T-helper 1 cell treated with Interleukin-12 subunit alpha and Interleukin-12 subunit beta and Interleukin-4 antibody, amounts not matched to agents 30 μg/mL and 1 μg/mL, for 36 hours (primary cell): ENCODE data around the gene TMEM89.
A peak's percentile ranks its signal among the peaks of the same experiment; 100 is the strongest.

Source experiments
- H3K27ac Mint-ChIP-seq: one replicate; pipeline ENCODE4 v1.8.0; 2021; ENCODE audit warnings: mild to moderate bottlenecking, mixed read lengths
- H3K27me3 Mint-ChIP-seq: one replicate; pipeline ENCODE4 v1.8.0; 2021; ENCODE audit warnings: low read depth, mixed read lengths
- H3K36me3 Mint-ChIP-seq: one replicate; pipeline ENCODE4 v1.8.0; 2021; ENCODE audit warnings: low read depth, mixed read lengths
- H3K4me1 Mint-ChIP-seq: one replicate; pipeline ENCODE4 v1.8.0; 2021; ENCODE audit warnings: low read depth, mixed read lengths
- H3K4me3 Mint-ChIP-seq: one replicate; pipeline ENCODE4 v1.8.0; 2021; ENCODE audit warnings: mild to moderate bottlenecking, moderate library complexity, mixed read lengths
- H3K9me3 Mint-ChIP-seq: one replicate; pipeline ENCODE4 v1.8.0; 2021; ENCODE audit warnings: mixed read lengths

Gene TMEM89

DNA sequence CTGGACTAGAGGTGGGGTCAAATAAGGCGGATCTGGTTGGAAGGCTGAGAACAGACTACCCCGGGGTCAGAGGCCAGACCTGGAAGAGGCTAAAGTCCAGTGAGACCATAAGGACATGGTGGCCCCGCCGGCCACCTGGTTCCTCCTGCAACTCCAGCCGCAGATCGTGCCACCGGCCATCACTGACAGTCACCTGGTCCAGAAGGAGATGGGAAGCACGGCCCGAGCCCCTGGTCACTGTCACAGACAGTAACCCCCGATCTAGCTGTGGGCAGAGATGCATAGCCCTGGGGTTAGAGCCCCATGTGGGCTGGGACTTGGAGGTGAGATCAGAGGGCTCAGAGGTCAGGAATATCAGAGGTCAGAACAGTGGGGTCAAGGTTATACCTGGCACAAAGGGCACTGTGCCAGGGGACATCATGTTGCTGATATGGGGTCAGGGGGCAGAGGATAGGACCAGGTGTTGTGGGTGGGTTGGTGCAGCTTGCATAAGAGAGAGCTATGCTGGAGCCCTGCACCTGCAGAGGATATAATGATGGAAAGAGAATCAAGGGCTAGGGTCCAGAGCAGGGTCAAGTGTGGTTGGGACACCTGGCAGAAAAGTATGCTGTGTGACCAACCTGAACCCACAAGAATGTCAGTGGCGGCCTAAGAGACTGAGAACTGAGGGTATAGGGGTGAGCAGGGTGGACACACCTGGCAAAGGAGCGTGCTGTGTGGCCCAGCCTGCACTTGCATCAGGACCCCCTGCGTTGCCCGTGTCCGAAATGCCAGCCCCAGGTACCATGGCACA lies 31.6 kb upstream of the TMEM89 start:
- Mint-ChIP-seq H3K4me3 (no peak overlapping the region), H3K36me3 (no peaks in the 10 kb centered on the region), H3K27me3 (no peaks in the 10 kb centered on the region), H3K4me1 (peaks cover 6% of the 10 kb centered on the region), H3K27ac (no peak overlapping the region), H3K9me3 (no peaks in the 10 kb centered on the region)

DNA sequence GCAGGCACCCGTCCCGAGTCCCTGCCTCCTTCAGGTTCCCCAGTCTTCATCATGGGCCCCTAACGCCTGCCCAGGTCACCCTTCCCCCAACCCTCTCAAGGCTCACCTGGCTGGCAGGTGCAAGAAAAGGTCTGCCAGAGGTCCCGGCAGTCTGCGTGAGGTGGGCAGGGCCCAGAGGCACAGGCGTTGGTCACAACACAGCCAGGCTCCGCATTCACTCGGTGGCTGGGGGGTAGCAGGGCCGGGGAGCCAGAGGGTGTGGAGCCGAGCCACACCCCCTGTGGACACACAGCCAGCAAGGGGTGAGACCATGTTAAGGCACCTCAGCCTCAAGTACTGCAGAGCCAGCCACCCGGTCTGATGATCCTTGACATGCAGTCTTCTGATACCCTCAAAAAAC lies 30.2 kb upstream of the TMEM89 start:
- no peak overlapping the region for H3K4me3 Mint-ChIP-seq
- no peaks in the 10 kb centered on the region for H3K27me3 Mint-ChIP-seq
- H3K36me3 Mint-ChIP-seq: no peaks in the 10 kb centered on the region
- H3K9me3 Mint-ChIP-seq: no peaks in the 10 kb centered on the region
- peaks cover 6% of the 10 kb centered on the region for H3K4me1 Mint-ChIP-seq
- no peak overlapping the region for H3K27ac Mint-ChIP-seq

DNA sequence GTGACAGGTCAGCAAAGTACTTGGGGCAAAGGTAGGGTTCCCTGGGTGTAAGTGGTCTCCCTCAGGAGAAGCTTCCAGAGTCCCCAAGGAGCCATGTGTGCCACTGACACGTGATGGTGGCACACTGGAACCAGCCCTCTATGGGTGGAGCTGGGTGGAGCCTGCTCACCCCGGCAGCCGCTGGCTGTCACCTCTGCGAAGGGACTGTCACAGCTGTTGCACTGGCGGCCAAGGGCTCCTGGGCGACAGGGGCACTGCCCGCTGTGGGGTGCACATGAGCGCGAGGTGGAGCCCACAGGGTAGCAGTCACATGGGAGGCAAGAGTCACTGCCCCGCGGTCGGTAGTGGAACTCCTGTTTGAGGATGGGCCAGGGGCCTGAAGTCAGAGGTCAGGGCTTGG lies 29.2 kb upstream of the TMEM89 start:
- peaks cover 4% of the 10 kb centered on the region for H3K4me1 Mint-ChIP-seq
- H3K27ac Mint-ChIP-seq: no peak overlapping the region
- no peaks in the 10 kb centered on the region for H3K36me3 Mint-ChIP-seq
- H3K4me3 Mint-ChIP-seq: no peak overlapping the region
- H3K27me3 Mint-ChIP-seq: no peaks in the 10 kb centered on the region
- H3K9me3 Mint-ChIP-seq: no peaks in the 10 kb centered on the region

DNA sequence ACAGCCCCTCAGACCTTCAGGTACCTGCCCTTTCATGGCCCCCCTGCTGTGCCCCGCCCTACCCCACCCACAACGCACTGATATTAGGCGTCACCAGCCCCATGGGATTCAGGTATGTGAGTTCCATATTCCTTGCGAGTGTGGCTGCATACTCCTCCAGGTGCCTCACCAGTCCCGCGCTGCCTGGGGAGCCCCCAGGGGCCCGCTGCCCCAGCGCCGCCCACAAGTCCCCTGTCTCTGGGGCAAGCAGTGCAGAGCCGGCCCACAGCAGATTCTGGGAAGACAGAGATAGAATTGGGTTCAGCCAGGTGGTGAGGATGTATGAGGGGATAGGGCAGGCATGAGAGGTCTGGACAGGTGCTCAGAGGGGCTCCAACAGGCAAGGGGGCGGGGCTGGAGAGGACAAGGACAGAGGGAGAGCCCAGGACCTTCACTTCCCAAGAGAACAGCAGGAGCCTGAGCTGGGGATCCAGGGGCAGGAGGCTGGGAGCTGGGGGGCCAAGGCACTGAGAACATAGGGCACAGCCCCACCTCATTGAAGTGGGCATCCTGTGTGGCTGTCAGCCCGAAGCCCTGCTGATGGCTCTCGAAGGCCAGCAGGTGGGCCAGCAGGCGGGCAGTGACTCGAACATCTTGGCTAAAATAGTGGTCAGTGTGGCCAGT lies 26.8 kb upstream of the TMEM89 start:
- H3K4me3 Mint-ChIP-seq: no peak overlapping the region
- H3K27me3 Mint-ChIP-seq: no peaks in the 10 kb centered on the region
- H3K4me1 Mint-ChIP-seq: no peaks in the 10 kb centered on the region
- H3K9me3 Mint-ChIP-seq: no peaks in the 10 kb centered on the region
- no peaks in the 10 kb centered on the region for H3K36me3 Mint-ChIP-seq
- no peak overlapping the region for H3K27ac Mint-ChIP-seq

DNA sequence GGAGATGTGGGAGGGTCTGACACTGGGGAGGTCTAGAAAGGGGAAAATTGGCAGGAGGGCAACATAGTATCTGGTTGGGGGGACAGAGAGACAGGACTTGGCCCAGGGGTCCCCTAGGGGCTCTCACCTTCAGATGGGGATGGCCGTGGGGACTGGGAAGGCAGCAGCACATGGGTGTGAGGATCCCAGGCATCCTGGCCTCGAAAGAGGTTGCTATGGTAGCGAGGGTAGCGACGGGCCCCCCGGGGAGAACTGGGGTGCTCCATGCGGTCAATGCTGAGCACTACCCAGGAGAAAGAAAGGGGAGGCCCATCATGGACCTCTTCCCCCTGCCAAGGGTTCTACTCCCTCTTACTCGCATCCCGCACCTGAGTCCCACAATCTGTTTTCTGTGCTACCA lies 26.1 kb upstream of the TMEM89 start:
- Mint-ChIP-seq H3K4me3 (no peak overlapping the region), H3K4me1 (no peaks in the 10 kb centered on the region), H3K27ac (no peak overlapping the region), H3K36me3 (no peaks in the 10 kb centered on the region), H3K9me3 (no peaks in the 10 kb centered on the region), H3K27me3 (no peaks in the 10 kb centered on the region)

DNA sequence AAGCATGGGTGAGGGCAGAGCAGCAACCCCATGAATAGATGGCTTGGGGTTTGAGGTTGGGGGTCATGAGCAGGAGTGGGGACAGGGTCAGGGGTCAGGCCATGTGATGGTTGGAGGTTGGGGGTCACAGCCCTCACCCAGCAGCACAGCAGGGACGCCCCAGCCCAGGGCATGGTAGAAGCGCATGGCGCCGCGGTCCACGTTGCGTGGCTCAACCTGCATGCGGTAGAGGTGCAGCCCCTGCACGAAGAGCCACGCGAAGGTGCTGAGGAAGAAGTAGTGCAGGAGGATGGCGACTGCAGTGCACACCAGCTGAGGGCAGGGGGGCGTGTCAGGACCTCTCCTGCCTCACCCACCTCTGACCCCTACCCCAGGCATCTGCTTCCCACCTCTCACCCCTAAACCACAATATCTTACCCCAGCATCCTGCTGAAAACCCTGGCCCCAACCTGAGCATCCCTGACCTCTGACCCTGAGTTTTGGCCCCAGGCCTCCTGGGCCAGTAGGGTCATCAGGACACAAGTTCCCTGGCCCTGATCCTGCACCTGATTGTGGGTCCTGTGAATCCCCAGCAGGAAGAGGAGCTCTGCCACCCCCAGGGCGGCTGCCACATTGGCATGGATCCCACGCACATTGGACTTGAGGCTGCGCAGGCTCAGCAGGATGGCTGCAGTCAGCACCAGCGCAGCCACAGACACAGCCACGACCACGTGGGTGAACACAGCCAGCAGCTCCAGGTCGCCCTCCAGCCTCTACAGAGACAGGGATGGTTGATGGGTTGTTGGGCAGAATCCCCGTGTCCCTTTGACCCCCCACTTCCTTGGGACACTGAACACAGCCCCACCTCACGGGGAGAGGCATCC lies 23.6 kb upstream of the TMEM89 start:
- H3K4me1 Mint-ChIP-seq: no peaks in the 10 kb centered on the region
- H3K4me3 Mint-ChIP-seq: no peak overlapping the region
- H3K27me3 Mint-ChIP-seq: no peaks in the 10 kb centered on the region
- H3K9me3 Mint-ChIP-seq: no peaks in the 10 kb centered on the region
- H3K27ac Mint-ChIP-seq: no peak overlapping the region
- H3K36me3 Mint-ChIP-seq: no peaks in the 10 kb centered on the region

DNA sequence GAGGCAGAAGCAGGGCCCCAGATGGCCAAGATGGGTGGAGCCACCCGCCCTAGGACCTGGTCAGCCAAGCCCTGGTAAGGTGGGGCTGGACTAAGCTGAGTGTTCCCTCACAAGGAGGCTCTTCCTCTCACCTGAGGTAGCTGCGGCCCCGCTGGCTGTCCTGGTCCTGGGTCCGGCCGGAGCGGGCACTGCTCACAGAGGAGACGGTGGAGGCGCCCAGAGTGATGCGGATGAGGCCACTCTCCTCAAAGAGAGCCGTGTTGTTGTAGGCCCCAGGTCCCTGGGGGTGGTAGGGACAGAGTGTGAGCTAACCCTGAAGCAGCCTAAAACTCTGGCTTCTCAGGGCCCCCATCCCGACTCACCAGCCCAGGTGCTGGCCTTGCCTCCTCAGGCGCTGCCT lies 21.0 kb upstream of the TMEM89 start:
- Mint-ChIP-seq H3K27ac (no peak overlapping the region), H3K27me3 (no peaks in the 10 kb centered on the region), H3K9me3 (no peaks in the 10 kb centered on the region), H3K36me3 (no peaks in the 10 kb centered on the region), H3K4me1 (no peaks in the 10 kb centered on the region), H3K4me3 (no peak overlapping the region)

DNA sequence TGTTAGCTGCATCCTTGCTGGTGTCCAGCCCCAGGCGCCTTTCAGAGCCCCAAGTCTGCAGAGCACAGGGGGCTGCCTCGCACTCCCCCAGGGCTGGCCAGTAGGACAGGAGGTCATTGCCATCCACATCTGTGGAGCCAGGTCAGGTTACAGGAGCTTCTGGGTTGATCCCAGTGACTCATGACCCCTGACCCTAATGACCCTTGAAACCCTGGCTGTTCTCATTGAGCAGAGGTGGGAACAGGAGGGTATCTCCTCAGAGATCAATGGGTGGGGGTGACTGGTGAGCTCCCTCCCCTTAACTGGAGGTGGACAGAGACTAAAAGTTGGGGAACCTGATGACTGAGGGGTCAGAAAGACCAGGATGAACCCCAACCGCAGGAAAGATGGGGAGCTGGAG lies 19.8 kb upstream of the TMEM89 start:
- Mint-ChIP-seq H3K4me3 (no peak overlapping the region), H3K36me3 (no peaks in the 10 kb centered on the region), H3K4me1 (no peaks in the 10 kb centered on the region), H3K9me3 (no peaks in the 10 kb centered on the region), H3K27me3 (no peaks in the 10 kb centered on the region), H3K27ac (no peak overlapping the region)

DNA sequence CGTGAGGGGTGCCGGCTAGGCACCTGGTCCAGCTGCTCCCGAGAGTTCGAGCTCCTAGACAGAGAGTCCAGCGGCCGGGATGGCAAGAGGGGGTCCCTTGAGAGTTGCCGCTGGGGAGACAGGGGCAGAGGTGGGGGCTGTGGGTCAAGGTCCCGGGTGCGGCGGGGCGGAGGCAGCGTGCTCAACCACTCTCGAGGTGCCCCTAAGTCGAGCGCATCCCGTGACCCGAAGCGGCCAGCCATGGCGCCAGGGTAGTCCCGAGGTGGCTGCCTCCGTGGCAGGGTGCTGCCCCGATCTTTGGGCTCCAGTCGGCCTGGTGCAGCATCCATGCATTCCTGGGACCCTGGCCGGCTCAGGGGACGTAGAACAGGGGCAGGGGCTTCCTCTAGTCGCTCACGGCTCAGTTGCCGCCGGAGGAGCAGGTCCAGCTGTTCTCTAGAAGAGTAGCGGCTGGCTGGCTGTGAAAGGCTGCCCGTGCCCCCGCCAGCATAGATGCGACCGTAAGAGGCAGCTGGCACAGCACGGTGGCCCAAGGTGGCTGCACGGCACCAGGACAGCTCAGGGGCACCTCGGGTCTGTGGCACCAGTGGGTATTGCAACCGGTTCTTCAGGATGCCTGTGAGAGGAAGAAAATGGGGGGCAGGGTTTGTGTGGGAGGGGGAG lies 18.5 kb upstream of the TMEM89 start:
- Mint-ChIP-seq H3K4me3 (no peak overlapping the region), H3K9me3 (no peaks in the 10 kb centered on the region), H3K27ac (no peak overlapping the region), H3K4me1 (peaks cover 3% of the 10 kb centered on the region), H3K27me3 (no peaks in the 10 kb centered on the region), H3K36me3 (no peaks in the 10 kb centered on the region)

DNA sequence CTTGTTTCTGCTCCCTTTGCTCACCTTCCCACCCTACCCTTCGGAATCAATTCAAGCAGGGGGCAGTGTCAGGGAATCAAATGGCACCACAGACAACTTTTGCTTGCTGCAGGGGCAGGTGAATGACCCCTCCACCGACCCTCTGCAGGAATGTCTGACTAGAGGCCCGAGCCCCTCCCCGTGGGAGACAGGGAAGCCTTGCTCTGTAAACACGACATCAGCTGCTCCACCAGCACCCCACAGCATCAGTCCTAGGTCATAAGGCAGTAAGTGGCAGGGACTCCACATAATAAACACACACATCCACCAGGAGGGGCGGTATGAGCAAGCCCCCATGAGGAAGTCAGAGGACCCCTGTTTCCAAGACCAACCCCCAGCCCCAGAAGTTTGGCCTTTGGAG lies 15.7 kb upstream of the TMEM89 start:
- Mint-ChIP-seq H3K9me3 (no peaks in the 10 kb centered on the region), H3K4me3 (peak overlapping the region; percentile 35)

DNA sequence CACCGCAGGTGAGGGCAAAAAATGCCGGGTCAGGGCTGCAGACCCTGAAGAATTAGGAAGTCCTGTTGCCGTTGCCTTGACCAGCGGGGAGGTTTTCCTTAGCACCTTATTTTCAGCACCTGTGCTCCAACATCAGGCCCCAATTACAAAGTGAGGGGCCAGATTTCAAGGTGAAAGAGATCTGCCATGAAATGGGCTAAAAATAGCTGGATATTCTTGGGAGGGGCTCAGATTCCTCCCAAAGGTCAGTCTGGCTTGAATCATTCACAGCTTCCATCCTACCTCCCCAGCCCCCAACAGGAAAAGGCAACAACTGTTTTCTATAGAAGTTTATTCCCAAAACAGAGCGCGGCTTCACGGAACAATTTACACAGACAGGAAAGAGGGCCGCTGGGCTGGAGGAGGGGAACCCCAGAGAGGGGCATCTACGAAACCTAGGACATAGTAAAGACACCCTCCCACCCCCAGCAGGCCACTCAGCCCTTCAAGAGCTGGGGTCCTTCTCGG lies 14.6 kb upstream of the TMEM89 start:
- Mint-ChIP-seq H3K36me3 (peaks cover 2% of the 10 kb centered on the region), H3K27ac (no peak overlapping the region), H3K27me3 (no peaks in the 10 kb centered on the region), H3K4me1 (peaks cover 12% of the 10 kb centered on the region), H3K9me3 (no peaks in the 10 kb centered on the region), H3K4me3 (peak overlapping the region; percentile 90)

More for the DNA sequence above, 15.7 kb upstream of the TMEM89 start:
- Mint-ChIP-seq H3K27me3 (no peaks in the 10 kb centered on the region), H3K36me3 (peaks cover 2% of the 10 kb centered on the region), H3K4me1 (peaks cover 12% of the 10 kb centered on the region), H3K27ac (no peak overlapping the region)

DNA sequence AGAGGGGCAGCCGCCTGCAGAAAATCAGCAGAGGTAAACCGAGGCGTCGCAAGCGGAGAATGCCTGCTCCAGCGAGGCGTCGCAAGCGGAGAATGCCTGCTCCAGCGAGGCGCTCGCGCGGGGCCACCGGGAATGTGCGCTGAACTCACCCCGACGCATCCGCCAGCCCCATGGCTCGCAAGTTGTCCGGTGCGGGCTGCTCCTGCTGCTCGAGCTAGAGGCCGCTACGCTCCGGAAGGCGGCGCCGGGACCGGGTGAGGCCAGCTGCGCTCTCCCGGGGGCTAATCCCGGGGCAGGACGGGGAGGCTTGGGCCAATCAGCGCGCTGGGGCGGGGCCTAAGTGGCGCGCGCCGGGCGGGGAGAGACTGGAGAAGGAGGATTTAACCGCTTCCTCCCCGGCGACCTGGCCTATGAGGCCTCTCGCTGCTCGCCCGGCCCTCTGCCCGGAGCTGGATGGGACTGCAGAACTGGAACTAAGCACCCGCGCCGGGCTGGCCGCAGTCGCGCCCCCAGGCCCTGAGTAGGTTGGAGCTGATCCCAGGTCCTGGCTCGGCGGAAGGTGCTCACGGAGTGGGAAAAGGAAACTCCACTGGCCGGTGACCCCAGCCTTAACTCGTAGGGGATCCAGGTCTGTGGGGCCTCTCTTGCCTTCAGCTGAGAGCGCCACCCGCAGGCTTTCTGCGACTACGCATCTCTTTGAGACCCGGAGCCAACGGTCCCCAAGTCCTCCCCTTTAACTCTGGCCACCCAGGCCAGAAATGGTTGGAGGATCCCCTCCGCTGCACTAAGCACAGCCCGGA lies 13.9 kb upstream of the TMEM89 start, which contains the start of gene SLC26A6:
SLC26A6 (minus strand) TSS at position 240 of the 800 bp plus-strand sequence; CDS start at position 172, 68 bp downstream.
- Mint-ChIP-seq H3K27ac (peak within 1 kb of the TSS; percentile 89), H3K27me3 (no peaks in the 10 kb centered on the region), H3K4me3 (peak within 1 kb of the TSS; percentile 90), H3K9me3 (no peaks in the 10 kb centered on the region), H3K36me3 (peaks cover 2% of the 10 kb centered on the region), H3K4me1 (peaks cover 12% of the 10 kb centered on the region)

DNA sequence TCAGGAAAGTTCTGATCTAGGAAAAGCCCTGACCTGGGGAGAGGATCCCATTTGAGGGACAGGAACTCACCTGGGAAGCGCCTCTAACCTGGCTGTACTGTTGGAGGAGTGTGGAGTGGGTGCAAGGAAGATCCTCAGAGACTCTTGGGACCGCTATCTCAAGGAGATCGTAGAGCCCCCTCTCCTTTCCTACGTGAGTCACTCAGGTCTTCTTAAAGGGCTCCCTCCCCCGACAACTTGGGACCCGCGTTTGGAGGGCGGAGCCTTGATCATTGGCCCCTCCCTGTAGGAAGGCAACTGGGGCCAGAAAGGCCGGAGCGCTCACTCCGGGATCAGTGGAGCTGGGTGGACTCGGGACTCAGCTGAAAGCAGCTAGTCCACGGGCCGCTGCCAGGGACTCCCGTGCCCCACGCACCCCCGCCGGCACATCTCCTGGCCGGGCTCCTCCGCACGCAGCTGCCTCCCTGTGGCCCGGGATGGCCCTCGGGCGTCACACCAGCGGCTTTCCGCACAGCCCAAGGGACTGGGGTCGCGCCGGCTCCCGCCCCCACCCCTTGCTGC lies 13.2 kb upstream of the TMEM89 start:
- Mint-ChIP-seq H3K9me3 (no peaks in the 10 kb centered on the region), H3K36me3 (peaks cover 5% of the 10 kb centered on the region), H3K27me3 (no peaks in the 10 kb centered on the region), H3K4me1 (peaks cover 12% of the 10 kb centered on the region), H3K4me3 (peak overlapping the region; percentile 90), H3K27ac (no peak overlapping the region)
